Kidney (tissue), 2 donors: Measurements from ENCODE around the gene DRICH1. TPM values are rescaled to one million over a fixed set of nuclear protein-coding genes. Genes with fewer than 3 reads are reported as not detected.

ENCODE experiments used
- polyA plus RNA-seq: library from polyadenylated mRNA; stranded (reverse); fragments of 350-450 nt; fragmentation: Illumina TruSeq; extraction: RNeasy Lipid Tissue Mini Kit (QIAGEN cat#74804); gene quantifications from one replicate; pipeline ENCODE4 v1.2.3, GENCODE V29; 2014; ENCODE audit warnings: low read depth, low replicate concordance; ENCODE audit not compliant: insufficient read depth
- total RNA-seq: library from RNA; stranded (reverse); fragmentation: NEBNext Ultra II Directional; extraction: Animal tissue kit (Norgen Biotek cat#: 25700); gene quantifications from one replicate; pipeline ENCODE4 v1.2.1, GENCODE V29; 2021
- donor health status: DM: yes; HTN: yes; CAD: no.

The DRICH1 gene
- total and polyA plus RNA-seq, 2 donors from 2014 or later, result 1.1 to 1.3 TPM

Other genes starting within 250 kb of the DRICH1 start
- gene IGLL1, start 52.0 kb downstream of the DRICH1 start, total RNA-seq, result not detected
- gene IGLL1, start 52.0 kb downstream of the DRICH1 start, polyA plus RNA-seq, result not detected
- gene RGL4, start 58.7 kb upstream of the DRICH1 start, total RNA-seq, result 0.60 TPM
- gene RGL4, start 58.7 kb upstream of the DRICH1 start, polyA plus RNA-seq, result 0.80 TPM
- 6.6 TPM for gene ZNF70, start 118.8 kb upstream of the DRICH1 start, total RNA-seq
- 1.1 TPM for gene ZNF70, start 118.8 kb upstream of the DRICH1 start, polyA plus RNA-seq
- gene VPREB3, start 122.1 kb upstream of the DRICH1 start, total RNA-seq, result 1.0 TPM
- 1.3 TPM for gene VPREB3, start 122.1 kb upstream of the DRICH1 start, polyA plus RNA-seq
- not detected for gene C22orf15, start 130.7 kb upstream of the DRICH1 start, total RNA-seq
- not detected for gene C22orf15, start 130.7 kb upstream of the DRICH1 start, polyA plus RNA-seq
- gene CHCHD10, start 135.7 kb upstream of the DRICH1 start, total RNA-seq, result 190 TPM
- 1,445 TPM for gene CHCHD10, start 135.7 kb upstream of the DRICH1 start, polyA plus RNA-seq
- 4.4 TPM for gene MMP11, start 140.5 kb upstream of the DRICH1 start, total RNA-seq
- gene MMP11, start 140.5 kb upstream of the DRICH1 start, polyA plus RNA-seq, result 2.7 TPM
- 79.0 TPM for gene SMARCB1, start 154.6 kb upstream of the DRICH1 start, total RNA-seq
- 68.7 TPM for gene SMARCB1, start 154.6 kb upstream of the DRICH1 start, polyA plus RNA-seq
- 24.7 TPM for gene DERL3, start 206.7 kb upstream of the DRICH1 start, total RNA-seq
- gene DERL3, start 206.7 kb upstream of the DRICH1 start, polyA plus RNA-seq, result 3.1 TPM
- 28.9 TPM for gene SLC2A11, start 225.6 kb upstream of the DRICH1 start, total RNA-seq
- gene SLC2A11, start 225.6 kb upstream of the DRICH1 start, polyA plus RNA-seq, result 23.7 TPM